ENCODE data around the gene OBSL1.

OBSL1 gene

GRCh38 chr2:219511547-219512325, 59.6 kb downstream of the OBSL1 start:
- DNase-seq, result peak; percentile 86

- peak in 1 of 2 experiments; percentile 34 for DNase-seq
Measured at GRCh38 chr2:219510512-219511135, 60.7 kb downstream of the OBSL1 start.

- DNase-seq, result peak; percentile 75 to 87
Measured at GRCh38 chr2:219509780-219510511, 61.4 kb downstream of the OBSL1 start.

GRCh38 chr2:219508971-219509779, 62.2 kb downstream of the OBSL1 start:
- peak; percentile 43 to 67 for DNase-seq

- DNase-seq, result no peak
Measured at GRCh38 chr2:219508444-219508734, 63.0 kb downstream of the OBSL1 start.

- DNase-seq, result no peak
Measured at GRCh38 chr2:219507581-219508443, 63.5 kb downstream of the OBSL1 start.

GRCh38 chr2:219506802-219507526, 64.4 kb downstream of the OBSL1 start:
- peak; percentile 67 to 79 for DNase-seq

GRCh38 chr2:219506153-219506801, 65.1 kb downstream of the OBSL1 start:
- DNase-seq, result no peak

GRCh38 chr2:219505585-219505984, 65.8 kb downstream of the OBSL1 start:
- no peak for DNase-seq

- DNase-seq, result no peak
Measured at GRCh38 chr2:219502618-219503017, 68.7 kb downstream of the OBSL1 start.

- DNase-seq, result no peak
Measured at GRCh38 chr2:219501849-219502248, 69.5 kb downstream of the OBSL1 start.

Data from NCI-H524 (cell line).